Progenitor cell of endocrine pancreas (in vitro differentiated cells): ENCODE data around the gene UBTF. TPM values are rescaled to one million over a fixed set of nuclear protein-coding genes. Genes with fewer than 3 reads are reported as not detected.
A peak's percentile ranks its signal among the peaks of the same experiment; 100 is the strongest.

Experiments
- DNase-seq: peaks from one replicate; pipeline ENCODE4 v3.0.0; 2021; ENCODE audit warnings: low spot score; ENCODE audit not compliant: unreplicated experiment
- H3K27ac Mint-ChIP-seq: 2 replicates; pipeline ENCODE4 v1.8.0; 2021; ENCODE audit warnings: mild to moderate bottlenecking, moderate library complexity, mixed read lengths
- H3K27me3 Mint-ChIP-seq: 2 replicates; pipeline ENCODE4 v1.8.0; 2021; ENCODE audit warnings: mixed read lengths
- H3K36me3 Mint-ChIP-seq: 2 replicates; pipeline ENCODE4 v1.8.0; 2022; ENCODE audit warnings: mixed read lengths; ENCODE audit not compliant: insufficient read depth
- H3K4me1 Mint-ChIP-seq: 2 replicates; pipeline ENCODE4 v1.8.0; 2021; ENCODE audit warnings: low read depth, mixed read lengths
- H3K4me3 Mint-ChIP-seq: 2 replicates; pipeline ENCODE4 v1.8.0; 2021; ENCODE audit warnings: low read depth, mild to moderate bottlenecking, moderate library complexity, mixed read lengths
- H3K9me3 Mint-ChIP-seq: 2 replicates; pipeline ENCODE4 v1.8.0; 2021; ENCODE audit warnings: low read depth, mixed read lengths
- microRNA-seq: library from miRNA; unstranded; fragments of <30 nt; microRNA quantifications from one replicate; pipeline ENCODE4 v1.1.0, GENCODE V29; 2020; ENCODE audit warnings: borderline number of aligned reads; ENCODE audit not compliant: unreplicated experiment
- total RNA-seq: library from RNA; stranded (reverse); gene quantifications from 2 replicates; pipeline ENCODE4 v1.2.1, GENCODE V29; 2021
- TF ChIP-seq, protein P1 (sequence below): fragments of 200-600 bp; sonication (generic); IDR thresholded peaks from one replicate; pipeline ENCODE4 v1.5.0; 2021; ENCODE audit warnings: antibody characterized with exemption, mild to moderate bottlenecking; ENCODE audit not compliant: unreplicated experiment

UBTF gene
- total RNA-seq, 1 donor from 2014 or later = 100 TPM

DNA sequence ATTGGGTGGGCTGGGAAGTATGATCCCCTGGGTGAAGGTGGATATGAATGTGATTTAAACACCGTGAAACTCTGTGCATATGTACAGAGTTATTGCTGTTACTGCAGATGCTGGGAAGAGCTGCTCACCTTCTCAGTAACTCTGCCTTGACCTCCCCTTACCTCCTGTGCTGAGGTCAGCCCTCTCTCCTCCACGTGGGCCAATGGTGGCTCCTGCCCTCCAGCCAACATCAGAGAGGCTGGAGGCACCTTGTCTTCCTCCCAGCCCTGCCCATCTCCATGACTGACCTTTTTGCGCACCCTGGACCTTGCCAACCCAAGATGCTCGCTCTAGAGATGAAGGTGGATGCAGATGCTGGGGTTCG lies 49.4 kb downstream of the UBTF start:
- DNase-seq = no peak
- TF ChIP-seq, protein P1, sequence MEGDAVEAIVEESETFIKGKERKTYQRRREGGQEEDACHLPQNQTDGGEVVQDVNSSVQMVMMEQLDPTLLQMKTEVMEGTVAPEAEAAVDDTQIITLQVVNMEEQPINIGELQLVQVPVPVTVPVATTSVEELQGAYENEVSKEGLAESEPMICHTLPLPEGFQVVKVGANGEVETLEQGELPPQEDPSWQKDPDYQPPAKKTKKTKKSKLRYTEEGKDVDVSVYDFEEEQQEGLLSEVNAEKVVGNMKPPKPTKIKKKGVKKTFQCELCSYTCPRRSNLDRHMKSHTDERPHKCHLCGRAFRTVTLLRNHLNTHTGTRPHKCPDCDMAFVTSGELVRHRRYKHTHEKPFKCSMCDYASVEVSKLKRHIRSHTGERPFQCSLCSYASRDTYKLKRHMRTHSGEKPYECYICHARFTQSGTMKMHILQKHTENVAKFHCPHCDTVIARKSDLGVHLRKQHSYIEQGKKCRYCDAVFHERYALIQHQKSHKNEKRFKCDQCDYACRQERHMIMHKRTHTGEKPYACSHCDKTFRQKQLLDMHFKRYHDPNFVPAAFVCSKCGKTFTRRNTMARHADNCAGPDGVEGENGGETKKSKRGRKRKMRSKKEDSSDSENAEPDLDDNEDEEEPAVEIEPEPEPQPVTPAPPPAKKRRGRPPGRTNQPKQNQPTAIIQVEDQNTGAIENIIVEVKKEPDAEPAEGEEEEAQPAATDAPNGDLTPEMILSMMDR = no peak
- Mint-ChIP-seq H3K4me1 (peaks cover 15% of the 10 kb centered on the region), H3K9me3 (no peaks in the 10 kb centered on the region), H3K4me3 (no peak overlapping the region), H3K27me3 (no peaks in the 10 kb centered on the region), H3K36me3 (no peaks in the 10 kb centered on the region), H3K27ac (peak overlapping the region; percentile 56)

DNA sequence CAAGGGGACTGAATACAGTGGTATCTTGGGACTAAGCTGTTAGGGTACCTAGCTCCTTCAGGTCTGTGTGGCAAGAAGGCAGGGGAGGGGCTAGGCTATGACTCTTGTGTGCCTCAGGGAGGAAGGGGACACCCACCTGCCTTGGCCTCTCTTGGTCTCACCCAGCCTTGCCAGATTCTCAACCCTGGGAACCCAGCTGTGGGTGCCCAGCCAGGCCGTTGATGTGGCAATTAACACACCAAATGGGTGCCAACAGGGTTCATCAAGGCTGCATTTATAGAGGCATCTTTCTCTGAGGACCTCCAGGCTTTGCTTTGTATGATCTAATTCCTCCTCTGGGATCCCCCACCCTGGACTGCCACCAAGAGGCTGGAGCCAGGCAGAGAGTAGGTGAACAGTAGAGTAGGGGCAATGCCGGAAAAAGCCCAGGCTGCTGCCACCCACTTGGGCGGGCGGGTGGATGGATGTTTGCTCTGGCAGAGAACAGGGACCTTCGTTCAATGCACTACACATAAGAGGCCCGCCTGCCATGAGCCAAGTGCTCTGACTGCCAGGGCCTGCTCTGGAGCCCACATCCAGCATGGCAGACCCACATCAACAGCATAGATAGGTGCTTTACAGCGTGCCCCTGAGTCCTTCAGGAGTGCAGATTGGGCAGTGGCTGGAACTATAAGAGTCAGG lies 52.2 kb downstream of the UBTF start:
- H3K27me3 Mint-ChIP-seq = no peaks in the 10 kb centered on the region
- no peak overlapping the region for H3K27ac Mint-ChIP-seq
- H3K4me1 Mint-ChIP-seq = peaks cover 15% of the 10 kb centered on the region
- TF ChIP-seq, protein P1 = no peak
- no peak for DNase-seq
- no peak overlapping the region for H3K4me3 Mint-ChIP-seq
- no peaks in the 10 kb centered on the region for H3K36me3 Mint-ChIP-seq
- no peaks in the 10 kb centered on the region for H3K9me3 Mint-ChIP-seq

DNA sequence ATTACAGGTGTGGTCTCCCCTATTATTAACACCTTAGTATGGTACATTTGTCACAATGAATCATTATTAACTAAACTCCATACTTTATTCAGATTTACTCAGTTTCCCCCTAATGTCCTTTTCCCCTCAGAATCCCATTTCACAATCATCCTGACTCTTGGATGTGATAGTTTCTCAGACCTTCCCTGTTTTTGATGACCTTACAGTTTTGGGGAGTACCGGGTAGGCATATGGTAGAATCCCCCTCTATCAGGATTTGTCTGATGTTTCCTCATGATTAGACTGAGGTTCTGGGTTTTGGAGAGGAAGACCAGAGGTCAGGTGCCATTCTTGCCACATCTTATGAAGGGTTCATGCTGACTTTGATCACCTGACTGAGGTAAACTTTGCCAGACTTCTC lies 55.0 kb downstream of the UBTF start:
- Mint-ChIP-seq H3K9me3 (no peaks in the 10 kb centered on the region), H3K36me3 (no peaks in the 10 kb centered on the region), H3K4me1 (peaks cover 7% of the 10 kb centered on the region), H3K27ac (no peak overlapping the region), H3K27me3 (no peaks in the 10 kb centered on the region), H3K4me3 (no peak overlapping the region)
- TF ChIP-seq, protein P1 = no peak
- DNase-seq = no peak

DNA sequence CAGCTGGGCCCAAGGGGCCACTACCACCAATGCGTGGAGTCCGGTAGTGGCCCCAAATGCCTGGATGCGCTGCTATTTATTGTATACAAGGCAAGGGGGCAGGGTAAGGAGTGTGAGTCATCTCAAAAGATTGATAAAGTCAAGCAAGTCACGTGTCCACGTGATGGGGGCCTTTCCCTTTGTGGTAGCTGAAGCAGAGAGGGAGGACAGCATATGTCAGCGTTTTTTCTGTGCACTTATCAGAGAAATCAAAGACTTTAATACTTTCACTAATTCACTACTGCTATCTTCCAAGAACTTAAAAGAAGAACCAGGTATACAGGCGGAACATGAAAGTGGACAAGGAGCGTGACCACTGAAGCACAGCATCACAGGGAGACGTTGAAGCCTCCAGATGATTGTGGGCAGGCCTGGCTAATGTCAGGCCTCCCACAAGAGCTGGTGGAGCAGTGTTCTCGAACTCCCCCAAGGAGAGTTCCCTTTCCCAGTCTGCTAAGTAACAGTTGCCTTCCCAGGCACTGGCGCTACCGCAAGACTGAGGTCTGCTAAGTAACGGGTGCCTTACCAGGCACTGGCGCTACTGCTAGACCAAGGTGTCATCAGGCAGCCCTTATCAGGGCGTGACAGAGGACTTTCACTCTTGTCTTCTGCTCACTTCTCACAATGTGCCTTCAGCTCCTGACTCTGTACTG lies 59.8 kb downstream of the UBTF start:
- no peak for DNase-seq
- TF ChIP-seq, protein P1 = no peak
- Mint-ChIP-seq H3K4me3 (no peak overlapping the region), H3K4me1 (no peaks in the 10 kb centered on the region), H3K36me3 (peaks cover 1% of the 10 kb centered on the region), H3K27me3 (no peaks in the 10 kb centered on the region), H3K9me3 (no peaks in the 10 kb centered on the region), H3K27ac (peak overlapping the region; percentile 65)

GRCh38 chr17:44155488-44155887 lies 64.0 kb downstream of the UBTF start:
- H3K36me3 Mint-ChIP-seq = peaks cover 2% of the 10 kb centered on the region
- no peaks in the 10 kb centered on the region for H3K27me3 Mint-ChIP-seq
- DNase-seq = no peak
- no peak overlapping the region for H3K27ac Mint-ChIP-seq
- H3K4me3 Mint-ChIP-seq = no peak overlapping the region
- TF ChIP-seq, protein P1 = no peak
- H3K4me1 Mint-ChIP-seq = no peaks in the 10 kb centered on the region
- no peaks in the 10 kb centered on the region for H3K9me3 Mint-ChIP-seq

Small RNA genes within 50 kb of the gene (microRNA-seq; reads per million reads assigned to microRNA genes)
- gene MIR6782 = 3.0 reads per million

Other genes starting within 250 kb of the UBTF start
- 0.69 and 0.89 TPM in 2 replicates for gene NAGS, start 215.1 kb downstream of the UBTF start, total RNA-seq
- 27.5 and 28.9 TPM in 2 replicates for gene TMEM101, start 204.7 kb downstream of the UBTF start, total RNA-seq
- gene LSM12, start 153.0 kb downstream of the UBTF start, total RNA-seq = 54.1 and 55.4 TPM in 2 replicates
- 57.3 and 58.7 TPM in 2 replicates for gene G6PC3, start 148.9 kb downstream of the UBTF start, total RNA-seq
- 39.0 and 41.3 TPM in 2 replicates for gene HDAC5, start 96.0 kb downstream of the UBTF start, total RNA-seq
- 10.1 and 12.8 TPM in 2 replicates for gene HROB, start 77.7 kb downstream of the UBTF start, total RNA-seq
- 0.49 and 0.89 TPM in 2 replicates for gene ASB16, start 49.0 kb downstream of the UBTF start, total RNA-seq
- gene TMUB2, start 32.7 kb downstream of the UBTF start, total RNA-seq = 48.5 and 50.3 TPM in 2 replicates
- gene ATXN7L3, start 19.8 kb downstream of the UBTF start, total RNA-seq = 117 and 135 TPM in 2 replicates
- not detected in 2 replicates for gene SLC4A1, start 48.5 kb upstream of the UBTF start, total RNA-seq
- 8.4 and 9.3 TPM in 2 replicates for gene RUNDC3A, start 88.9 kb upstream of the UBTF start, total RNA-seq
- 129 and 139 TPM in 2 replicates for gene SLC25A39, start 105.1 kb upstream of the UBTF start, total RNA-seq
- 97.9 and 99.7 TPM in 2 replicates for gene GRN, start 125.6 kb upstream of the UBTF start, total RNA-seq
- gene FAM171A2, start 144.2 kb upstream of the UBTF start, total RNA-seq = 39.9 and 42.5 TPM in 2 replicates
- gene ITGA2B, start 170.0 kb upstream of the UBTF start, total RNA-seq = 1.2 and 2.6 TPM in 2 replicates